HuH-7.5 (cell line): ENCODE measurements around the gene OTOP3.

Source experiments
- DNase-seq: peaks from one replicate; pipeline ENCODE4 v3.0.0; 2011; ENCODE audit warnings: low spot score

Gene OTOP3

DNA sequence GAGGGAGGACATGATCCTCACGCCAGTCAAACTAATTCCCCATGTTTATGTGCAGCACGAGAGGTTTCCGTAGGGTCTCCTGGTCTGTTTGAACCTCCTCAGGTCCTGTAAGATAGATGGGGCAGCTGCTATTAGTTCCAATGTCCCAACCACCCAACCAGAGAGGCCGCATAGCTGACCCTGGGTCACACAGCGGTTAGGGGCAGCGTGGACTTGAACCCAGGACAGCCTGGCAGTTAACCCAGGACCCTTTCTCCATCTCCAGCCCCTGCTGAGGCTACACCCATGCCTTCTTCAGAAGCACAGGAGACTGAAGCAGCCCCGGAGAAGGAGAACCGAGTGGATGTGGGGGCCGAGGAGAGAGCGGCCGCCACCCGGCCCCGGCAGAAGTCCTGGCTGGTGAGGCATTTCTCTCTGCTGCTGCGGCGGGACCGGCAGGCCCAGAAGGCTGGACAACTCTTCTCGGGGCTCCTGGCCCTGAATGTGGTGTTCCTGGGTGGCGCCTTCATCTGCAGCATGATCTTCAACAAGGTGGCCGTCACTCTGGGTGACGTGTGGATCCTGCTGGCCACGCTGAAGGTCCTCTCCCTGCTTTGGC is 5.5 kb downstream of the OTOP3 start:
- DNase-seq: no peak

DNA sequence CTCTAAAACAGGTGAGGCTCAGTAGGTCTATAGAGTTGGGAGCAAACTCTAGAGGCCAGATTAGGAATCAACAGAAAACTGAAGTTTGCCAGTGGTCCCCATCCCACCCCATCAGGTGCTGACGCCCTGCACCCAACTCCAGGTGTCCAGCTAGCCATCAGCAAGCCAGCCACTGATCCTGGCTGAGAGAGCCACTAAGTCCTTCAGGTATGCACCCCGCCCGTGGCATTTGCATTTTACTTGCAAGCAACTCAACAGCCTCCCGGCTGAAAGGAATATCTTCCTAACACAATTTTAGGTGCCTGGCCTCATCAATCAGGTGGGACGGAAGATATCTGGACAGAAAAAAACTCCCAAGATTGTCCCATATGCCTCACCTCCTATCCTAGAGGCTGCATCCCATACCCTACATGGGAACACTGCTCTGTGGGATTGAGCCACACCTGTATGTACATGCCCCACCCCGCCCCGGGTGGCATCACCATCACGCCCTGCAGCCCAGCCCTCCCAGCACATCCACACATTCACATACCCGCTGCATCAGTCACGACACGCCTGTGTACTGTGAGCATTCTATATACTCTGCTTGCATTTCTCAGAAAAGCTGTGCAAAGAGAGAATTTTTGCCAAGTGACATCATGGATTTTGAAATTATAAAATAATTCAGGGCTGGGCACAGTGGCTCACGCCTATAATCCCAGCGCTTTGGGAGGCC is 8.3 kb downstream of the OTOP3 start:
- DNase-seq: no peak

DNA sequence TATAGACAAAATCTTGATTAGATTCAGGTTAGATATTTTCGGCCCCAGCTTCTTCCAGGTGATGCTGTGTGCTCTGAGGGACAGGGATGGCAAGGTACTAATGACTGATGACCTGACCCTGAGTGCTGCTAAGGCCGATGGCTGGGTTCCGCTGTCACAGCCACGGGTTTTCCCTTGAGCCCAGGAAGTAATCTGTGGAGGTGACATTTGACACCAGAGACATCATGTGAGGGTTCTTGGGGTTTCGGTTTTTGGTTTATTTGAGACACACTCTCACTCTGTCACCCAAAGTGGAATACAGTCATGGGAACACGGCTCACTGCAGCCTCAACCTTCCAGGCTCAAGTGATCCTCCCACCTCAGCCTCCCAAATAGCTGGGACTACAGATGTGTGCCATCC is 9.8 kb downstream of the OTOP3 start:
- no peak for DNase-seq

DNA sequence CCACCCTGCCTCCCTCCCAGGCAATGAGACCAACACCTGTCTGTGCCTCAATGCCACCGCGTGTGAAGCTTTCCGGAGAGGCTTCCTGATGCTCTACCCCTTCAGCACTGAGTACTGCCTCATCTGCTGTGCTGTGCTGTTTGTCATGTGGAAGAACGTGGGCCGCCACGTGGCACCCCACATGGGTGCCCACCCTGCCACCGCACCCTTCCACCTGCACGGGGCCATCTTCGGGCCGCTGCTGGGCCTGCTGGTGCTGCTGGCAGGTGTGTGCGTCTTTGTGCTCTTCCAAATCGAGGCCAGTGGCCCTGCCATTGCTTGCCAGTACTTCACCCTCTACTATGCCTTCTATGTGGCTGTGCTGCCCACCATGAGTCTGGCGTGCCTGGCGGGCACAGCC is 10.9 kb downstream of the OTOP3 start:
- no peak for DNase-seq

DNA sequence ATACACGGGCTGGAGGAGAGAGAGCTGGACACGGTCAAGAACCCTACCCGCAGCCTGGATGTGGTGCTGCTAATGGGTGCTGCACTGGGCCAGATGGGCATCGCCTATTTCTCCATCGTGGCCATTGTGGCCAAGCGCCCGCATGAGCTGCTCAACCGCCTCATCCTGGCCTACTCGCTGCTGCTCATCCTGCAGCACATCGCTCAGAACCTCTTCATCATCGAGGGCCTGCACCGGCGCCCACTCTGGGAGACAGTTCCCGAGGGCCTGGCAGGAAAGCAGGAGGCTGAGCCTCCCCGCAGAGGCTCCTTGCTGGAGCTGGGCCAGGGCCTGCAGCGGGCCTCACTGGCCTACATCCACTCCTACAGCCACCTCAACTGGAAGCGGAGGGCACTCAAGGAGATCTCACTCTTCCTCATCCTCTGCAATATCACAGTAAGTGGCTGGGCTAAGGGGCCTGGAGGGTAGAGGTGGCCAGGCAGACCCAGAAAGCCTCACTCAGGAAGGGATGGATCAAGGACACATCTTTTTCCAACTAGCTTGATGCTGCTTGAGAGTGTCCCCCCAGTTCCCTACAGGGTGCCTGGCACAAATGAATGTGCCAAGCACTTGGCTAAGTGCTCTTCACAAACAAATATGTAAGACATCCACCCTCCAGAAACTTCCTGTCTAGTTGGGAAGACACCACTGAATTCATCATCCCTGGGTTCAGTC is 11.5 kb downstream of the OTOP3 start:
- DNase-seq: no peak

DNA sequence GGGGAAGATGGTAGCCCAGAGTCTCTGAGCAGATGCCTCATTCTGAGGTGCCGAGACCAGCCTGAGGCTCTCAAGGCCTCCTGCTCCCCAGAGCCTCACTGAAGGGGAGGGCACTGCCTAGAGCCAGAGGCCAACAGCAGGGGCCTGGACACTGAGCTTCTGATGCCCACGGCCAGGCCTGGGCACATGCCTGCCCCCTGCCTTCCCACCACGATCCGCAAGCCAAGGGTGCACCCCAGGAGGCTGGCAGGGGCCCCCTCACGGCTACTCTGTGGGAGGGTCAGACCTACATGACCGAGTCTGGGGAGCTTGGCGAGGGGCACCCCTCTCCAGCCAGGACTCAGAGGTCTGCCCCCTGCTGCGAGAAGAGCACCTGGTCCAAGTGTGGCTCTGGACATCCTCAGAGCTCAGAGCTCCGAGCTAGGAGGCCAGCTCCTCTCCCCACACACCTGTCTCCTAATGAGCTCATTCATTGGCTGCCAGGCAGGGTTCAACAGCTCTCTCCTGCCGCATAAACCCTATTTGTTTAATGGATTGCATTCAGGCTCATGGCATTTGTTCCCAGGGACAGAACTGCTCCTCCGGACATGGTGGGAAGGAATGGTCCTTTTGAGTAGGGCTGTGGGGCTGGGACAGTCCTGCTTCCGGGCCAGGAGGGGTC is 13.9 kb downstream of the OTOP3 start:
- no peak for DNase-seq

DNA sequence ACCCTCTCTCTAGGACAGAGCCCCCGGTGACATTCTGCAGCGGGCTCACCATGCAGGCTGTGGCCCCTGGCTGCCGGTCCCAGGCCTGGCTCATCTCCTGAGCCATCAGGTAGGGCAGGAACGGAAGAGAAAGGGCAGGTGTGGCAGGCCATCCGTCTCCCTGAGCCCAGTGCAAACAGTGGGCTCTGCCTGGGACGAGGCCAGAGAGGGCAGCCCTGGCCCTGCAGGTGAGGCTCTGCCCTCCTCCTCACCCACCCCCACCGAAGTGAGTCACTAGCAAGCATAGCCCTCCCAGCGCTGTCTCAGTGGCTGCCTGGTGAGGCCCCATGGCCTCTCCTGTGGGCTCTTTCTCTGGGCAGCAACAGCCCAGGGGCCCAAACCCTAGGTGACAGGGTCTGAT is 14.5 kb downstream of the OTOP3 start:
- no peak for DNase-seq

DNA sequence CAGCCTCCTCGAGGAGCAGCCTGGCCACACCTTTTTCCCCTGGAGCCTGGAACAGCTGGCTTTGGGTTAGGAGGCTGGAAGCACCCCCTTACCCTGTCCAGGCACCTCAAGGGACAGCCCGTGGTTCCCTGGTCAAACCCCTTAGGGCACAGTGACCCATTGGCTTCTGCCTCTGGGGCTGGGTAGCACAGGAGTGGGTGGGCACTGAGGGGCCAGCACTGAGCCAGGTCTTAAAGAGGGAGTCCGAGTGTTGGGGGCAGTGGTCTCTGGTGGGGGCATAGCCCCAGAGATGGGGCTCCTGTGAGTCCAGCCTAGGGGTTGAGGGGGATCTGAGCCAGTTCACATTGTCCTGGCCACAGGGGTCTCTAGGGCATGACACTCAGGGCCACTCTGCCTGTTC is 15.4 kb downstream of the OTOP3 start:
- DNase-seq: no peak

DNA sequence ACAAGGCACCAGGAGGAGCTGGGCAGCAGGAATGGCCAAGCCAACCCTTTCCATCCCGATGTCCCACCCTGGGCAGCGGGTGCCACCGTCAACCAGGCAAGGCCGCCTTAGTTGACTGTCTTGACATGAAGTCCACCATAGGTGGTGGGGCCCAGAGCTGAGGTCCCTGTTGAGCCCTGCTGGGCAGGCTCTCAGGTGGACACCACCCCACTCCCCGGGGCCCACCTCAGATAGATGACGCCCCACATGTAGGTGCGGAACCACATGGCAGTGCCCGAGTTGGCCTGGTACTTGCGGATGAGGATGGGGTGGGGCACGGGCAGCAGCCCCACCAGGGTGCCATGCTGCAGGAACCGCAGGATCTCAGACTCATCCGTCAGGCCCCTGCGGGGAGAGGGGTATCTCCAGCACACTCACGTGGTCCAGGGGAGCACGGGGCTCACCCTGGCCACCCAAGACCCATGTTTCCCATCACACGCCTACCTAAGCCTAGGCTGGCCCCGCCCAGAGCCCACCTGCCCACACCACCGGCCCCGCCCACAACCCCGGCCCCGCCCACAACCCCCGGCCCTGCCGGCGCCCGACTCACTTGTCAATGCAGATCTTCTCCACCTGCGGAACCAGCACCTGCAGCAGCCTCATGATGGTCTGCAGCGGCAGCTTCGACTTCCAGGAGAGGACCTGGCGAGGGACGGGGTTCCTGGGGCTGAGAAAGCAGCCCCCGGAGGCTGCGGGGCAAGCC is 16.2 kb downstream of the OTOP3 start:
- DNase-seq: no peak

DNA sequence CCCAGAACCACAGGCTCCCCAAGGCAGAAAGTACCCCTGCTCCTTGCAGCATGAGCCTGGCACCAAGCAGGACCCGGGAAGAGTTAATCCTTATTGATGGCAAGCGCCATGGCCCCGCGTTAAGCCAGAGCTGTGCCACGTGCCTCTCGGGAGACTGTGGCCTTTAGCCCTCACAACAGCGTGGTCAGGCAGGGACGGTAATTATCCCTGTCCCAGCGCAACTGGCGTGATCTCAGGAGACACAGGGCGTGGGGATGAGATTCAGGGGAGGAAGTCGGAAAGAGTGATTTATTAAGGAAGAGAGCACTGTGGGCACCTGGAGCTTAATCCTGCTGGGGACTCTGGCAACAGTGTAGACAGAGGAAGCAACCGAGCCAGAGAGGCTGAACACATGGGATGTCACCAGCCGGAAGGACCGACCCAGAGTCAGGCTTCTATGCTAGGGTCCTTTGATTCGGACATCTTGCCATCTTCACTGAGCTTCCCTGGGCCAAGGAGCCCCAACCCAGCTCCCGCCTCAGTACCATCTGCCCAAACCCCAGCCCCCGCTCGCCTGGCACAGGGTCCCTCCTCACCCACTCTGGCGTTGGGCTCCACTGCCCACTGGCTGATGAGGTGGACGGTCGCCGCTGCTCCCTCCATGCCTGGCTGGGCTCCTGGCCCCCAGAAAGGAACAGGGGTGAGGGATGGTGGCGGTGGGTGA is 16.9 kb downstream of the OTOP3 start:
- DNase-seq: no peak

DNA sequence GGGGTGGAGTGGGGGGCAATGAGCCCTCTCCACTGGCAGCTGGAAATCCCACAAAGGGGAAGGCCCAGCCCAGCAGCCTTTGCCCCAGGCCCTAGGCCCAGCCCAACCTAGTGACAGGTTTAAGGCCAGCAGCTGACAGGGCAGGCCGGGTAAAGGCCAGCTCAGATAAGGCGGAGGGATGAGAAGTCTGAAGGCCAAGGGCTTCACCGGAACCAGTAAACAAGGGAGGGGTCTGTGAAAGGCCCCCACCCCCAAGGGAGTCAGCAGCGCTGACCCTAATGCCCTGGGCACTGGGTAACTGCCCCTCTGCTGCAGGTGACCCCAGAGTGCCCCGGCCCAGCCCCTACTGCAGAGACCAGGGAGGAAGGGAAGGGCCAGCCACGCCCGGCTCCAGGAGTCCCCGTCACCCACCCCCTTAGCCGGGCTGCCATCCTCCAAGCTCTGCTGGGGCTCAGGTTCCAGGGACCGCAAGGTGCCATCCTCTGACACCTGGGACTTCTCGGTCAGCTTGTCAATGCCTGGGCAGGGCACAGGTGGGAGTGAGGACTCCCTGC is 17.5 kb downstream of the OTOP3 start:
- DNase-seq: no peak

DNA sequence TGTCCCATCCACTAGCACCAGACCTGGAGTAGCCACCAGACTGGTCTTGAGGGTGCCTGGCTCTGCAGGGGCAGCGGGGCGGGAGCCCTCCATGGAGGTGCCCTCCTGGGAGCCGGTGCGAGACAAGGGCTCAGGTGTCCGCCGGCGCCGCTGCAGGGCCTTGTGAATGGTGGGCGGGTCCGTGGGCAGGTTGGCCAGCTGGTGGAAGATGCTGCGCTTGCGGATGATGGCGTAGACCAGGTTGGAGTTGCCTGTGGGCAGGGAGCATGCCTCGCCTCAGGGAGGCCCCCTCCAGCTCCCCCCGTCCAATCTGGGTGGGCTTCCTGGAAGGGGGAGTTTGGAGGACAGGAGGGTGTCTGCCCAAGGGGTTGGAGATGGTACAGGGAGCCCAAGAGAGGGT is 18.4 kb downstream of the OTOP3 start:
- DNase-seq: no peak

DNA sequence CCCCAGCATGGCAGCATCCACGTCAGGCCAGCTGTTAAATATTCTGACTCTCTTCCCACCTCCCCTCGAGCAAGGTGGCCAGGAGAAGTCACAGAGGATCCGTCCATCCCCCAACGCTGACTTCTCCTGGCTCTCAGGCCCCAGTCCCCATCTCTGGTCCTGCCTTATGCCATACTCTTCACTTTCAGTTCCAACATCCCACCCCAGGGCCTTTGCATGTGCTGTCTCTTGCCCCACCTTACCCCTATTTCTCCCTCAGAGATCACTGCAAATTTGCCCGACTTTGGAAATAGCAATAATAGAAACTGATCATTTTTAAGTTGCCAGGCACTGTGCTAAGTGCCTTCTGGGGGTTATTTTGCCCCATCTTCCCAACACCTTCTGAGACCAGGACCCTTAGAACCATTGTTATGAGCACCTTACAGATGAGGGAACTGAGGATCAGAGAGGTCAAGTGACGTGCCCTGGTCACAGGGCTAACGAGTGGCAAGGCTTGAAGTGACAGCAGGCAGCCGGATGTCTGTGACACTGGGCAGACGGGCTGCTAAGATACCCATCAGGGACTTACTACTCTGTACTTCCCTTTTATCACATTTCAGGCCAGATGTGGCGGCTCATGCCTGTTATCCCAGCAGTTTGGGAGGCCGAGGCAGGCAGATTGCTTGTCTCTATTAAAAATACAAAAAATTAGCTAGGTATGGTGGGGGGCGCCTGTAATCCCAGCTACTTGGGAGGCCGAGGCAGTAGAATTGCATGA is 19.1 kb downstream of the OTOP3 start:
- no peak for DNase-seq

DNA sequence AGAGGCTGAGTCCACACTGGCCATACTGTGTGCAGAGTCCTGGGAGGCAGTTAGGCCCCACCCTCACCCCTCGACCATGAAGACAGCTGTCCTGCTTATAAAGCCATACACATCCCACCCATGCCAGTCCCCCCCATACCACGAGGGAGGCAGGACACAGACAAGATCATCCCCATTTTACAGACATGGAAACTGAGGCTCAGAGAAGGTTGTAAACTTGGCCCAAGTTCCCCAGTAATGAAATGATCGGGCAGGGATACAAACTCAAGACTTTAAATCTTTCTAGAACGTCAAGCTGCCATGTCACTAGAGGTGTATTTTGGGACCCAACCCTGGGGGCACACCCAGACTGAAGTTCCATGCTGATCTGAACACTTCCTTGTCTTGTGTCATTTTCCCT is 20.4 kb downstream of the OTOP3 start:
- DNase-seq: no peak

DNA sequence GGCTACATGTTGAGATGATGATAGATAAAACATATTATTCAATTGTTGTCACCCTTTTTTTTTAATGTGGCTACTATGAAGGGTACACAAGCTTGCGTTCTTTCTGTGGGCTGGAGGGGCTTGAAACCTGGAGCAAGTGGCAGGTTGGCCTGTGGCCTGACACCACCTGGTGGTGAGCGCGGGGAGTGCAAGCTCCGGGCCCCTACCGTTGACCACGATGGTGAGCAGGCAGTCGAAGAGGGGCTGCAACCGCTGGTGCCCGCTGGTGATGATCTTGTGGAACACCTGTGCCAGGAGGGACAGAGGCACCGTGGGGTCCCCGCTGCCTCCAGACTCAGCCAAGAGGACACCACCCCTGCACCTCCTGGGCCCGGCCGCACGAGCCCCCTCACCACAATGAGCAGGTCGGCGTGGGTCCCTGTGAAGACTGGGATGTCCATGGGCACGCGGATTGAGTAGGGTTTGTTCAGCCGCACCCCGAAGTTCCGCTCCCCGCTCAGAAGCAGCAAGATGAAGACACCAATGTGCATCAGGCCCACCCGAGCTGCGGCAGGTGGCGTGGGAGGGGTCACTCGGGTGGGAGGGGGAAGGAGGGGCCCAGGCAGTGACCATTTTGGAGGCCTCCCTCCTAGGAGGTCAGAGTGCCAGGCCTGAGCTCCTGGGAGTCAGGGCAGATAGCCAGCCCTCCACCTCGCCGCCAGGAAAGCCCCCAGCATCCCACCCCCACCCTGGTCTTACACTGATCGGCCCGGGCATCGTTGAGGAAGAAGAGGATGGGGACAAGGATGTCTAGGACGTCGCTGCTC is 22.4 kb downstream of the OTOP3 start:
- peak; percentile 89 for DNase-seq

DNA sequence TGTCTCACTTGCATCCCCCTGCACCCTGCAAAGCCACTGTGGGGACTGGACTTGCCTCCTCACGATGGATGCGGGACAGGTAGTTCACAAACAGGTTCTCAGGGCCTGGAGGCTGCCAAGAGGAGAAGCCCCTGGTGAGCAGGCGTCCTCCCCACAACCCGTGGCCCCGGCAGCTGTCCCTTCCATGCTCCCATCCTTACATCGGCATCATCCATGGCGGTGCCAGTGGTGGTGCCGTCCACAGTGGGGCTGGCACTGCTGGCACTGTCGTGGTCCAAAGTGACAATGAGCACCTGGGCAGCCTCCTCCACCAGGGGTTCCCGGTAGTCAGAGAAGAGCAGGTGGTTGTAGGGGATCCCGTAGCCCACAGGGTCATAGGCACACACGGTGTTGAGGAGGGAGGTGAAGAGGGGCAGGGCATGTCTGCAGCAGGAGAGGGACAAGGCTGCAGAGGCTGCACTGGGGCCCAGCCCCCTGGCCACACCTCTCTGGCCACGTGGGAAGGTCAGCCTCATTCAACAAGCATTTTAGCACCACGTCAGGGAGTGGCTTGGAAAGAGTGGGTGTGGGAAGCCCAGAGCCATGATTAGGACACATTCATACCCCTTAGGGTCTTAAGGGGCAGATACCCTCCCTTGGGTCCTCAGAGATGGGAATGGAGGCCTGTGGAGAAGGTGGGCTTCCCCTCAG is 24.3 kb downstream of the OTOP3 start:
- no peak for DNase-seq

DNA sequence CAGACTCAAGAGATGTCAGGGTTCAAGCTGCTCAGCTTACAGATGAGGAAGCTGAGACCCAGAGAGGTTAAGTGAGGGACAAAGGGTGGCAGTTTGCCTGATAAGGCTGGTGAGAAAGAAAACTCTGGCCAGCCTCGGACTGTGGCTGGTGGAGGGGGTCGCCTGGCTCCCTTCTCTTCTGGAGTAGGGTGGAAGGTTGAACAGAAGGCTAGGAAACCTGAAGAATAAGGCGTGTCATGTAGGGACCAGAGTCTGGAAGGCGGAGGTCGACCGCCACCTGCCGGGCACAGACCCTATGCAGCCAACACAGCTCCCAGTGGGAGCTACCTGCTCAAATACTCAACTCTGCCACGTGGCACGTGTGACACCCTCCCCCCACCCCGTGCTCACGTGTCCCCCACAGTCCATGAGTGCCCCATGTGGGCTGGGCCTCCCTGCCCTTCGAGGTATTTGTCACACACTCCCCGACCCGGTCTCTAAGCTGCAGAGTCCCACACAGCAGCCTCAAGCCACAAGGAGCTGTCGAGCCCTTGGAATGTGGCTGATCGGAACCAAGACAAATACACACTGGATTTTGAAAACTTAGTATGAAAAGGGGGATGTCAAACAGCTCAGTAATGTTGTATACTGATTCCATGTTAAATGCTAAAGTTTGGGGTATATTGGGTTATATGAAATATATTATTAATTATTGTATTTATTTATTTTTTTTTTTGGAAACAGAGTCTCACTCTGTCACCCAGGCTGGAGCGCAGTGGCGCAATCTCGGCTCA is 25.1 kb downstream of the OTOP3 start:
- DNase-seq: peak; percentile 92

DNA sequence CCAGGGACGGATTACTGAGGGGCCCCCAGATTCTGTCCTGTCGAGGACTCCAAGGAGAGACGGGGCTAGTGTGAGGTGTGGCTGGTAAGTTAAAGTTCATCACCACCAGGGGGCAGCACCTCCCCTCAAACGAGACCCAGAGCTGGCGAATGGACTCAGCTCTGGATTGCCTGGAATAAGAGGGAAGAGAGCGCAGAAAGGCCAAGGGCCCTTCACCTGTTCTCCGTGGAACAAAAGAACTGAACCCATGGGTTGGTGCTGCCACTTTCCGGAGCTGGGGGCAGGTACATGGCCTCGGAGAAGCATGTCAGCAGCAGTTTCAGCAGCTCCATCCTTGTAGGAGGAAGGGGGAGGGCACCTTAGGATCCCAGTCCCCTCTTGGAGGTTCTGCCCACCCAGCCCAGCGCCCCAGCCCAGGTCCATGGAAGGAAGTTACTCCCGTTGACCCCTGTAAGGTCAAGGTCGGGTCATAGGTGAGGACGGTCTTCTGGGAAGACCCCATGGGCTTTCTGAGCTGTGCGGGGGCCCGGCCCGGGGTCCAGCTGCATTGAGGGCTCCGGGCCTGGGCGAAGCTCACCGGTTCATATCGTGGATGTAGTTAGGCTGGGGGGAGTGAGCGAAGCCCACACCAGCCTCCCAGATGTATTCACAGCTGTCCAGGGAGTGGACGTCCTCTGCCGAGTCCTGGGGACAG is 26.1 kb downstream of the OTOP3 start:
- peak; percentile 90 for DNase-seq
